Measurements from ENCODE around the gene TSPAN11.

- TF ChIP-seq ZNF274 (IDR thresholded peaks at IDR 0.05; ENCODE audit: borderline replicate concordance, extremely low read depth, low read length) (no peak), RNF2 (IDR thresholded peaks at IDR 0.05; ENCODE audit: borderline replicate concordance, low read depth, low read length, missing control alignments, poor library complexity, severe bottlenecking) (no peak), EZH2 (IDR thresholded peaks at IDR 0.05; ENCODE audit: low read depth, low read length, severe bottlenecking) (no peak), POLR2AphosphoS5 (IDR thresholded peaks at IDR 0.05; ENCODE audit: low read depth, low read length) (no peak), CTCF (IDR thresholded peaks at IDR 0.05; ENCODE audit: control extremely low read depth in 1 of 3, insufficient read depth in 1 of 3, low read depth in 1 of 3, low read length in 3 of 3) (no peak), CBX8 (IDR thresholded peaks at IDR 0.05; ENCODE audit: borderline replicate concordance, low read depth, low read length) (no peak), MAX (IDR thresholded peaks at IDR 0.05) (no peak), POU5F1 (IDR thresholded peaks at IDR 0.05; ENCODE audit: low read depth, low read length) (no peak), SUZ12 (IDR thresholded peaks at IDR 0.05; ENCODE audit: low read length) (no peak), RFX5 (IDR thresholded peaks at IDR 0.05; ENCODE audit: borderline replicate concordance, low read depth, low read length) (no peak), NRF1 (IDR thresholded peaks at IDR 0.05; ENCODE audit: low read depth, low read length) (no peak)
Measured at GRCh38 chr12:30905463-30906009, 21.0 kb upstream of the TSPAN11 start.

Measured in H1 (cell line).